Osteocyte (in vitro differentiated cells): ENCODE results near the gene CDC27. TPM values are rescaled to one million over a fixed set of nuclear protein-coding genes. Genes with fewer than 3 reads are reported as not detected.
"Not testable (repeated sequence)": the region's sequence is repeated elsewhere in the genome, so short reads cannot be mapped to it uniquely, and the experiment has no call there.

Source experiments
- DNase-seq: peaks from one replicate; pipeline ENCODE4 v3.0.0; 2021; ENCODE audit warnings: mixed read lengths; ENCODE audit not compliant: unreplicated experiment; ENCODE audit errors: extremely low spot score
- H3K27ac Mint-ChIP-seq: one replicate; pipeline ENCODE4 v1.8.0; 2021; ENCODE audit warnings: mild to moderate bottlenecking, mixed read lengths; ENCODE audit not compliant: unreplicated experiment
- H3K27me3 Mint-ChIP-seq: one replicate; pipeline ENCODE4 v1.8.0; 2021; ENCODE audit warnings: mixed read lengths; ENCODE audit not compliant: unreplicated experiment
- H3K36me3 Mint-ChIP-seq: one replicate; pipeline ENCODE4 v1.8.0; 2021; ENCODE audit warnings: mixed read lengths; ENCODE audit not compliant: unreplicated experiment
- H3K4me1 Mint-ChIP-seq: one replicate; pipeline ENCODE4 v1.8.0; 2021; ENCODE audit warnings: mixed read lengths; ENCODE audit not compliant: unreplicated experiment
- H3K4me3 Mint-ChIP-seq: one replicate; pipeline ENCODE4 v1.8.0; 2021; ENCODE audit warnings: mild to moderate bottlenecking, moderate library complexity, mixed read lengths; ENCODE audit not compliant: unreplicated experiment
- H3K9me3 Mint-ChIP-seq: one replicate; pipeline ENCODE4 v1.8.0; 2021; ENCODE audit warnings: mixed read lengths; ENCODE audit not compliant: unreplicated experiment
- total RNA-seq: library from RNA; stranded (reverse); gene quantifications from 2 replicates; pipeline ENCODE4 v1.2.1, GENCODE V29; 2021
- TF ChIP-seq, protein P1 (sequence below): fragments of 200-600 bp; sonication (generic); IDR thresholded peaks from 2 replicates; pipeline ENCODE4 v1.5.0; 2021; ENCODE audit warnings: antibody characterized with exemption, mild to moderate bottlenecking, moderate library complexity

The CDC27 gene
- total RNA-seq, 1 donor from 2014 or later = 112 TPM

DNA sequence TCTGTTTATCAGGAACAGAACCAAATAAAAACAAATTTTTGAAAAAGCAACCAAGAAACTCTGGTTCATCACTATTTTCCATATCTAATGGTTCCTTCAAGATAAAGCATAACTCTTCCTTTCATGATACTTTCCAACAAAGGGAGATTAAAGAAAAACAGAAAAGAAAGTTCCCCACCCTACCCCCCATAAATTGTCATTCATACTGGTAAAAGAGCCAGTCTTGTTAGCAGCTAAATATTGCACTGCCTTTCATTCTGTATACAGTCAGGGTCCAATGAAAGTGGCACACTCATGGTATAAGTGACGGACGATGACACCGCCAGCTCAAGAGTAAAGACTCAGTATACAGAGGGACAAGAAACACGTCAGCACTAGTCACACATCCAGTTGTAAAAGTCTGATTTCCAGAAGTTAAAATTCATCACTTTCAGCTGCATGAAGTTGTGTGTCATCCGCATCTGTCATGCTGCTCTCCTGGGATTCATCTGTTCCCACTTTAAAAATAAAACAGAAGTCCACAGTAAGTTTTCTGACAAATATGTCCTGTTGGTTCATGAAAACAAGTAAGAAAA is 68.5 kb downstream of the CDC27 start:
- no peaks in the 10 kb centered on the region for H3K9me3 Mint-ChIP-seq
- peak overlapping the region; percentile 76 for H3K27ac Mint-ChIP-seq
- H3K4me3 Mint-ChIP-seq = no peak overlapping the region
- no peak for DNase-seq
- peaks cover 39% of the 10 kb centered on the region for H3K36me3 Mint-ChIP-seq
- H3K27me3 Mint-ChIP-seq = no peaks in the 10 kb centered on the region
- TF ChIP-seq, protein P1, sequence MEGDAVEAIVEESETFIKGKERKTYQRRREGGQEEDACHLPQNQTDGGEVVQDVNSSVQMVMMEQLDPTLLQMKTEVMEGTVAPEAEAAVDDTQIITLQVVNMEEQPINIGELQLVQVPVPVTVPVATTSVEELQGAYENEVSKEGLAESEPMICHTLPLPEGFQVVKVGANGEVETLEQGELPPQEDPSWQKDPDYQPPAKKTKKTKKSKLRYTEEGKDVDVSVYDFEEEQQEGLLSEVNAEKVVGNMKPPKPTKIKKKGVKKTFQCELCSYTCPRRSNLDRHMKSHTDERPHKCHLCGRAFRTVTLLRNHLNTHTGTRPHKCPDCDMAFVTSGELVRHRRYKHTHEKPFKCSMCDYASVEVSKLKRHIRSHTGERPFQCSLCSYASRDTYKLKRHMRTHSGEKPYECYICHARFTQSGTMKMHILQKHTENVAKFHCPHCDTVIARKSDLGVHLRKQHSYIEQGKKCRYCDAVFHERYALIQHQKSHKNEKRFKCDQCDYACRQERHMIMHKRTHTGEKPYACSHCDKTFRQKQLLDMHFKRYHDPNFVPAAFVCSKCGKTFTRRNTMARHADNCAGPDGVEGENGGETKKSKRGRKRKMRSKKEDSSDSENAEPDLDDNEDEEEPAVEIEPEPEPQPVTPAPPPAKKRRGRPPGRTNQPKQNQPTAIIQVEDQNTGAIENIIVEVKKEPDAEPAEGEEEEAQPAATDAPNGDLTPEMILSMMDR = no peak
- H3K4me1 Mint-ChIP-seq = peaks cover 31% of the 10 kb centered on the region

DNA sequence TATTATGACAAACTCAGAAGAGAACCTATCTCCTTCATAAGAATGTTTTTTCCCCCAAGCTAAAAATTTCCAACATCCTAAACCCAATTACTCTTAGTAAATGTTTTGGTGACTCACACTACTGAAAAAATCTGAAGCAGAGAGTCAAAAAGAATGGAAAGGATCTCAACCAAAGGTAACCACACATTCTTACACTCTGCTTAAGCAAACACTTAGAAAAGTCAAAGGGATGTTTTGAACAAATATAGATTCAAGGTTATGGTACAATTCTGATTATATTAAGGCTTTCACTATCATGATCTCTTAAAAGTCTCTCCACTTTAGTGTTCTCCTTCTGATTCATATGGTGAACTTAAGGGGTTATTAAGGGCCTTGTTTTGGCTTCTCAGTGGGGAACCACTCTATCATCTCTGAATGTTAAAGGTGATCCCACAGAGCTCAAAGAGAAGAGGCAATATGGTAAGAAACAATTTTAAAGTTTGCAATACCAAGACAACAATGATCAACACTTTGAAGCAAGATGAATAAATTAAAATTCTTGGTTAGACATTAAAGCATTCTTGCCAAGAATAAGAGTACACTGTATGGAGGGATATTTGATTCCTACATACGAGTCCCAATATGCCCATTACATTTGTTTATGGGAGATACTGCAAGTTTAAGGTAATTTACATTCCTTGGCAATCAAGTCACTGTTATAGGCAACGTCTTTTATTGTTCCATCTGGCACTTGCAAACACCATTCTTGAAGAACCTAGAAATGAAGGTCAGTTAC is 69.2 kb downstream of the CDC27 start:
- TF ChIP-seq, protein P1 = no peak
- H3K4me3 Mint-ChIP-seq = no peak overlapping the region
- H3K4me1 Mint-ChIP-seq = peaks cover 31% of the 10 kb centered on the region
- H3K9me3 Mint-ChIP-seq = no peaks in the 10 kb centered on the region
- no peak for DNase-seq
- peak overlapping the region; percentile 76 for H3K27ac Mint-ChIP-seq
- no peaks in the 10 kb centered on the region for H3K27me3 Mint-ChIP-seq
- H3K36me3 Mint-ChIP-seq = peaks cover 39% of the 10 kb centered on the region

DNA sequence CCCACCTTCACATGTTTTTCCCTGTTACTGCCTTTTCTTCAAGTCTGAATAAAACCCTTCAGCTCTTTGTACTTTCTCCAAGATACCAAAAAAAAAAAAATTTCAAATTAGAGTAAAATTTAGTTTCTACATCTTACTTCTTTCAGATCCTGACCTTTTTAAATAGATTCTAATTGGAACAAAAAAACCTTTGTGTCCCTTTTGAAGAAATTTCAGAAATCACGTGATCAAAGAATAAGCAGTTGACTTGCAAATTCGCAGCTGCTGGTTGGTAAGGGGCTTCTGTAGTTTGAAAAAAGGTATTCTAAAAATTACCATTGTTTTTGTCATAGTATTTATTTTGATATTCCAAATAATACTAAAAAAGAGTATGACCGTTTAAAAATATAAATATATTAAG is 71.7 kb downstream of the CDC27 start:
- TF ChIP-seq, protein P1 = no peak
- Mint-ChIP-seq H3K27me3 (no peaks in the 10 kb centered on the region), H3K4me3 (no peak overlapping the region), H3K36me3 (peaks cover 33% of the 10 kb centered on the region), H3K27ac (no peak overlapping the region), H3K4me1 (peaks cover 31% of the 10 kb centered on the region), H3K9me3 (no peaks in the 10 kb centered on the region)
- DNase-seq = no peak

DNA sequence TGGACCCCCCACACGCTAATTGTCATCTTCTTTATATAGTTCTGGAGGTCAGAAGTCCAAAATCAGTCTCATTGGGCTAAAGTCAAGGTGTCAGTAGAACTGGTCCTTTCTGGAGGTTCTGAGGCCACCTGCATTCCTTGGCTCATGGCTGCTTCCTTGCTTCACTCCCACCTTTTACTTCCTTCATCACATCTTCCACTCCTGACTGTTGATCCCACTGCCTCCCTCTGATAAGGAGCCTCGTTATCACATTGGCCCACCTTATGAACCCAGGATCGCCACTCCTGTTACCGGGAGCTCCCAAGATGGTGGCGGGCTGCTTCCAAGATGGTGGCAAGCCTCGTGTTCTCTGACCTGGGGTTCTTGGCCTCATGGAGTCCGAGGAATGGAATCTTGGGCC is 83.0 kb downstream of the CDC27 start:
- no peak for DNase-seq
- TF ChIP-seq, protein P1 = no peak
- Mint-ChIP-seq H3K4me1 (no peaks in the 10 kb centered on the region), H3K4me3 (no peak overlapping the region), H3K27ac (no peak overlapping the region), H3K36me3 (no peaks in the 10 kb centered on the region), H3K9me3 (no peaks in the 10 kb centered on the region), H3K27me3 (peaks cover 4% of the 10 kb centered on the region)

DNA sequence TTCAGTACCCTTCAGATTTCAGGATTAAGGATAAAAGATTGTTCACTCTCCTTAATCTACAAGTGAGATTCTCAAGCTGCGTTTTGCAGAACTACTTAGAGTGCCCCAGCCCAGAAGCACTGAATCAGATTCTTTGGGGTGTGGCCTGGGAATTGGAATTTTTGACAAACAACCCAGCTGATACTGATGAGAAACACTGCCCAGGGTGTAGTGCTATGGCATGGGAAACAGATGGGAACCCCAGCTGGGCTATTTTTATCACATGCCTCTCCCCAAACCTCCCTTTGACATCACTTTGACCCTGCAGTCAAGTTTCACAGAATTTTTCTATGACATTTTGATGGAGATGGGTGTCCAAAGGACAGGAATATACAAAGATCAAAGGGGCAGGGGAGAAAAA is 83.8 kb downstream of the CDC27 start:
- not testable (repeated sequence) for H3K27ac Mint-ChIP-seq, DNase-seq, H3K4me3 Mint-ChIP-seq, H3K36me3 Mint-ChIP-seq, H3K27me3 Mint-ChIP-seq, H3K9me3 Mint-ChIP-seq, H3K4me1 Mint-ChIP-seq
